ENCODE measurements around the gene MYOD1.

- TF ChIP-seq, protein P1, sequence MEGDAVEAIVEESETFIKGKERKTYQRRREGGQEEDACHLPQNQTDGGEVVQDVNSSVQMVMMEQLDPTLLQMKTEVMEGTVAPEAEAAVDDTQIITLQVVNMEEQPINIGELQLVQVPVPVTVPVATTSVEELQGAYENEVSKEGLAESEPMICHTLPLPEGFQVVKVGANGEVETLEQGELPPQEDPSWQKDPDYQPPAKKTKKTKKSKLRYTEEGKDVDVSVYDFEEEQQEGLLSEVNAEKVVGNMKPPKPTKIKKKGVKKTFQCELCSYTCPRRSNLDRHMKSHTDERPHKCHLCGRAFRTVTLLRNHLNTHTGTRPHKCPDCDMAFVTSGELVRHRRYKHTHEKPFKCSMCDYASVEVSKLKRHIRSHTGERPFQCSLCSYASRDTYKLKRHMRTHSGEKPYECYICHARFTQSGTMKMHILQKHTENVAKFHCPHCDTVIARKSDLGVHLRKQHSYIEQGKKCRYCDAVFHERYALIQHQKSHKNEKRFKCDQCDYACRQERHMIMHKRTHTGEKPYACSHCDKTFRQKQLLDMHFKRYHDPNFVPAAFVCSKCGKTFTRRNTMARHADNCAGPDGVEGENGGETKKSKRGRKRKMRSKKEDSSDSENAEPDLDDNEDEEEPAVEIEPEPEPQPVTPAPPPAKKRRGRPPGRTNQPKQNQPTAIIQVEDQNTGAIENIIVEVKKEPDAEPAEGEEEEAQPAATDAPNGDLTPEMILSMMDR (IDR thresholded peaks at IDR 0.05) = no peak
- TF ChIP-seq POLR2AphosphoS5 (IDR thresholded peaks at IDR 0.05) (no peak), POLR2A (IDR thresholded peaks at IDR 0.05) (no peak)
Observed at GRCh38 chr11:17722000-17722643, 2.8 kb downstream of the MYOD1 start.
